Keratinocyte (primary cell): ENCODE measurements around the gene PIAS3.

Experiments
- EZH2 ChIP-seq: IDR thresholded peaks from one replicate; pipeline ENCODE4 v1.6.1; 2012; ENCODE audit warnings: inconsistent platforms, mild to moderate bottlenecking, low read length, moderate library complexity
- TF ChIP-seq, protein P1 (sequence below), 3 experiments: IDR thresholded peaks in 1 of 3; conservative IDR thresholded peaks in 1 of 3; optimal IDR thresholded peaks in 1 of 3; 2 replicates in 2 of 3; 3 replicates in 1 of 3; pipeline versions ENCODE3 to v1.5.1; 2011; ENCODE audit warnings: low read length in 3 of 3, mild to moderate bottlenecking in 3 of 3, moderate library complexity in 2 of 3, control low read depth in 1 of 3, inconsistent platforms in 1 of 3; ENCODE audit not compliant: insufficient read depth in 2 of 3; ENCODE audit errors: extremely low read depth in 1 of 3

- TF ChIP-seq EZH2: no peak
- TF ChIP-seq, protein P1, sequence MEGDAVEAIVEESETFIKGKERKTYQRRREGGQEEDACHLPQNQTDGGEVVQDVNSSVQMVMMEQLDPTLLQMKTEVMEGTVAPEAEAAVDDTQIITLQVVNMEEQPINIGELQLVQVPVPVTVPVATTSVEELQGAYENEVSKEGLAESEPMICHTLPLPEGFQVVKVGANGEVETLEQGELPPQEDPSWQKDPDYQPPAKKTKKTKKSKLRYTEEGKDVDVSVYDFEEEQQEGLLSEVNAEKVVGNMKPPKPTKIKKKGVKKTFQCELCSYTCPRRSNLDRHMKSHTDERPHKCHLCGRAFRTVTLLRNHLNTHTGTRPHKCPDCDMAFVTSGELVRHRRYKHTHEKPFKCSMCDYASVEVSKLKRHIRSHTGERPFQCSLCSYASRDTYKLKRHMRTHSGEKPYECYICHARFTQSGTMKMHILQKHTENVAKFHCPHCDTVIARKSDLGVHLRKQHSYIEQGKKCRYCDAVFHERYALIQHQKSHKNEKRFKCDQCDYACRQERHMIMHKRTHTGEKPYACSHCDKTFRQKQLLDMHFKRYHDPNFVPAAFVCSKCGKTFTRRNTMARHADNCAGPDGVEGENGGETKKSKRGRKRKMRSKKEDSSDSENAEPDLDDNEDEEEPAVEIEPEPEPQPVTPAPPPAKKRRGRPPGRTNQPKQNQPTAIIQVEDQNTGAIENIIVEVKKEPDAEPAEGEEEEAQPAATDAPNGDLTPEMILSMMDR (optimal IDR thresholded peaks at IDR 0.05 in 1 of 3, IDR thresholded peaks at IDR 0.05 in 1 of 3, conservative IDR thresholded peaks at IDR 0.05 in 1 of 3; ENCODE audit: extremely low read depth in 1 of 3, insufficient read depth in 2 of 3, low read length in 3 of 3): no peak
These were observed at the start of gene PIAS3 for GRCh38 chr1:145858901-145859490.
